Adrenal gland (tissue), 5 donors: ENCODE results near the gene TIMM21.
A peak's percentile ranks its signal among the peaks of the same experiment; 100 is the strongest.

Experiments
- CTCF ChIP-seq, 6 experiments: fragments of 450-650 bp in 4 of 6; fragments of 200-600 bp in 2 of 6; sonication (generic) in 1 of 6; IDR thresholded peaks; 1 replicate in 5 of 6; 2 replicates in 1 of 6; pipeline versions ENCODE4 v1.5.1 to v1.8.0; 2016 to 2021; ENCODE audit warnings: antibody characterized with exemption in 6 of 6, mild to moderate bottlenecking in 2 of 6, moderate library complexity in 1 of 6
- POLR2A ChIP-seq, 2 donors: fragments of 450-650 bp; IDR thresholded peaks; one replicate each; pipeline ENCODE4 v1.6.1; 2017; ENCODE audit warnings: antibody characterized with exemption in 2 of 2, mild to moderate bottlenecking in 2 of 2, moderate library complexity in 1 of 2
- donor health status: DM: no; HTN: no; CAD: no.

- TF ChIP-seq CTCF (IDR thresholded peaks at IDR 0.05): peak in 5 of 6 experiments; percentile 6 to 51 (median 42)
- no peak for TF ChIP-seq POLR2A (IDR thresholded peaks at IDR 0.05)
Measured at GRCh38 chr18:74116633-74117554, 31.4 kb upstream of the TIMM21 start.
